Stimulated activated CD8-positive, alpha-beta memory T cell treated with anti-CD3 and anti-CD28 coated beads, Interleukin-15, amount 100 ng/mL, for 48 hours (primary cell): Measurements from ENCODE around the gene RHOC.

Experiments used
- DNase-seq, 2 donors: peaks; one replicate each; pipeline ENCODE4 v3.0.0-alpha.2; 2020; ENCODE audit warnings: low read depth in 2 of 2

RHOC gene

DNA sequence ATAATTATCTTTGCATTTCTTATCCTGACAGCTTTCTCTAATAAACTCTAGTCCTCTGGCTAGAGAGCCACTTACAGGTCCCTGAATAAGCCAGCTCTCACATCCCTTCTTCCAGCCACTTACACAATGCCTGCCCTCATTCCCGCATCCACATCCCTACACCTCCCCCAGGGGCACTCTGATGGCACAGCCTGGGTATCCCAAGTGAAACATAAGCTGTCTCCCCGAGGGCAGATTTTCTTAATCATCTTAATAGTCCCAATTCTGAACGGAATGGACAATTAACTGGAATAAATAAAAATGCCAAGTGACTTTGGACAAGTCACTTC, 4.9 kb downstream of the RHOC start:
- no peak for DNase-seq

DNA sequence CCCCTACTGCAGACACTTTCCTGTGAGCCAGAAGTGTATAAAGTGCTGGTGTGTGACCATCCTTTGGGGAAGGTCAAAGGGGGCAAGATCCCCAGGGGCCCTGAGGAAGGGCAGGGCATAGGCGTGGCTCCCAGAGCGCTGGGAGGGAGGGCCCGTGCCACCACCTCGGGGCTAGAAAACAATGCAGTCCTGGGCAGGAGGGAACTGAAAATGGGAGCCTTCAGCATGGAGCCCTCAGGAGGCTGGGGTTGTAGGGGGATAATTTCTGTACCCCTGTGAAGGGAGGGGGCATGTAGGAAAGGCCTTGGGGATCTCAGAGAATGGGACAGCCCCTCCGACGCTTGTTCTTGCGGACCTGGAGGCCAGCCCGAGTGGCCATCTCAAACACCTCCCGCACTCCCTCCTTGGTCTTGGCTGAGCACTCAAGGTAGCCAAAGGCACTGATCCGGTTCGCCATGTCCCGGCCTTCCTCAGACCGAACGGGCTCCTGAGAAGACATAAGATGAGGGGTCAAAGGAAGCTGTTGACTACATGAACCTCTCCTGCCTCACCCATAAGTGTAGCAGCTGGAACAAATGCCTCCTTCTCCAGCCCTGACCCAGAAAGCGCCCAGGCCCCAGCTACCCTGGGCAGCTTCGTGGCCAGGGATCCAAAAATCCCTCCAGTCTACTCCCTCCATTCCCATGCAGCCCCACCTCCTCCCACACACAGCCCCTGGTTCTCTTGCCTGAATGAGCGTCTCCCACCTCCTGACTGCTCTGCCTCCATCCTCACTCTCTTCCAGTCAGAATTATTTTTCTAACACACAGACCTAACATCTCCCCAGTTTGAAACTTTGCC, 5.5 kb downstream of the RHOC start:
- no peak for DNase-seq

DNA sequence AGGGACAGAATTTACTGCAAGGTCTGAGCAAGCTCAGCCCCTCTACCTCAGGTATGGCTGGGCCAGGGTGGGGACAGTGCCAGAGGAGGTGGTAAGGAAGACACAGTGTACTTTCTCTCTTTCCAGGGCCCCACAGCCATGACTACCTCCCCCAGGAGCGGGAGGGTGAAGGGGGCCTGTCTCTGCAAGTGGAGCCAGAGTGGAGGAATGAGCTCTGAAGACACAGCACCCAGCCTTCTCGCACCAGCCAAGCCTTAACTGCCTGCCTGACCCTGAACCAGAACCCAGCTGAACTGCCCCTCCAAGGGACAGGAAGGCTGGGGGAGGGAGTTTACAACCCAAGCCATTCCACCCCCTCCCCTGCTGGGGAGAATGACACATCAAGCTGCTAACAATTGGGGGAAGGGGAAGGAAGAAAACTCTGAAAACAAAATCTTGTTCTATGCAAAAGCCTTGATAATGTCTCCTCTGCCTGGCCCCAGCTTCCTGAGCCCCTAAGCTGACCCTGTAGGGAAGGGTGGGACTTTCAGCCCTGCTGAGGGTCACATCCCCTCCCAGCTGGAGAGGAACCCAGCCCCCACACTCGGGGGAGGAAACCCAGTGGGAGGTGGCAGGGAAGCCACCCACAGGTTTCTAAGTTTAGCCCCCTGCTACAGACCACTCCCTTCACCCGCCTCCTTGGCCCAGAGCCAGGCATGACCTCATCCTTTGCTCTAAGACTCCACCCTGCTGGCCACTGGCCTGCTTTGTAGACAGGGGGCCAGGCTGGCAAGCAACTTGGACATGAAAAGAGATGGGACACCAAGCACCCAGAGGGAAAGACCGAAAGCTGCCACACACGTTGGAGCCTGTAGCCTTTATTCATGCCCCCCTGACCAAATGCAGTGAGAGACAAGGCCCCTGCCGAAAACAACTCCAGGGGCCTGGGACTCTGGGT, 6.4 kb downstream of the RHOC start:
- DNase-seq, result peak; percentile 57 to 60

DNA sequence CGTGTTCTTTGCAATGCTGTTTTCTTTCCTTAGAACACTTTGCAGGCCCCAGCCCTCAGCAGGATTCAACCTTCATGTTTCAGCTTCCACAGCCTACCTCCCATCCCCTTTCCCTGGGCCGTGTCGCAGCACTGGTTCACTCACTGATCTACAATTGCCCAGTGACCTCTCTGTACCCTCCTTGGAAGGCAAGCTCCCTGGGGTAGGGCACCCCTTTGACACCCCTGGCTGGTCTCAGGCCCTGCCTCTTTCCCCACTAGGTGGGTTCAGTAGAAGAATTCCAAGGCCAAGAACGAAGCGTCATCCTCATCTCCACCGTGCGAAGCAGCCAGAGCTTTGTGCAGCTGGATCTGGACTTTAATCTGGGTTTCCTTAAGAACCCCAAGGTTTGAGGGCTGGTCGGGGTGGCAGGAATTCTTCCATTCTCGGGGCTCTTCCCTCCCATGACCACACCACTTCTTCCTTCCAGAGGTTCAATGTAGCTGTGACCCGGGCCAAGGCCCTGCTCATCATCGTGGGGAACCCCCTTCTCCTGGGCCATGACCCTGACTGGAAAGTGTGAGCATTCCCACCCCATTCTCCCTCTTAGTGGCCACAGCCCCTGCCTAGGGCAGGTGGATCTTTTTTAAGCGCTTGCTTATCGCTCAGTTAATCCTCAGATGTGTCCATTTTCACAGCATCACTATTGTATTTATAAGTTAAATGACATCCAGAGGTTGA, 7.3 kb downstream of the RHOC start:
- DNase-seq, result no peak

DNA sequence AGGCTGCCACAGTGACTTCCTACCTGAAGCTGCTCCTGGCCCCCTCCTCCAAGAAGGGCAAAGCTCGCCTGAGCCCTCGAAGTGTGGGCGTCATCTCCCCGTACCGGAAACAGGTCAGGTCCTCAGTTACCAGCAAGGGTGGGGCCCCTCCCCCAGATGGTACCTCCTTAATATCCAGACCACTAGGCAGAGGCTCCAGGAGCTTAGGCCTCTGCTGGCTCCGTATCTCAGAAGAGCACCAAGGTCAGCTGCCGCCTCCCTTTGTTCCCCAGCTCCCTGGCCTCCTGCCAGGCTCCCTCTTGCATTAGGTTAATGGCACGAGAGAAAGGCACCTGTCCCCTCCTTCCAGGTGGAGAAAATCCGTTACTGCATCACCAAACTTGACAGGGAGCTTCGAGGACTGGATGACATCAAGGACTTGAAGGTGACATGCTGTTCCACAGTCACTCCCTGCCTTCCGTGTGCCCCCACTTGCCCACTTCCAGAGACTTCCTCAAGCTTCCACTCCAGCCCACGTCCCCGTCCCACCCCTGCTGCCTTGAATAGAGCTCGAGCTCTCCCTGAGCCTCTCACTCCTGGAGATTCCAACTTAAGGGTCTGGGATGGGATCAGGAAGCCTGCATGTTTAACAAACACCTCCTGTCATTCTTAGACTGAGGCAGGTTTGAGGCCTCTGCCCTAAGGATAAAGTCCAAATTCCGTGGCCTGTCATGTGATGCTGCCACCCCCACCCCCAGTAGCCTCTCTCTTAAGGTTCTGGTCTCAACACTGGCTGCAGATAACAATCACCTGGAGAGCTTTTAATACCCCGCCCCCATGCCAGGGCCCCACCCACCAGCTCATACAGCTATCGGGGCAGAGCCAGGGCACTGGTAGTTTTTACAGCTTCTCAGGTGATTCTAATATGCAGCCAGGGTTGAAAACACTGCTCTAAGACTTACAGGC, 8.3 kb downstream of the RHOC start:
- no peak for DNase-seq

DNA sequence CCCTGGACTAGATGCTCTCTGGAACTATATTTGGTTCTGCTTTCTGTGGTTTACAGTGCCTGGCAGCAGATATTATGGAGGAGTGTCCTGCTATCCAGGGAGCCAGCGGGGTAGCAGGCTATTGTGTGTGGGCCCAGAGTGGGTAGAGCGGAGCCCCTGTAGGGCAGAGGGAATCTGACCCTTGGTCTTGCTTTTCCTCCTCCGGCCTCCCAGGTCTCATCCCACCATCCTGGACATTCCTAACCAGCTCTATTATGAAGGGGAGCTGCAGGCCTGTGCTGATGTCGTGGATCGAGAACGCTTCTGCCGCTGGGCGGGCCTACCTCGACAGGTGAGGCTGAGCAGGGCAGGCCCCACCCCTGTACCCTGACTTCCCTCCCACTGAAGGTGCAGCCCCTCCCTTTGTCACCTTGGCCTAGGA, 9.1 kb downstream of the RHOC start:
- DNase-seq, result no peak

DNA sequence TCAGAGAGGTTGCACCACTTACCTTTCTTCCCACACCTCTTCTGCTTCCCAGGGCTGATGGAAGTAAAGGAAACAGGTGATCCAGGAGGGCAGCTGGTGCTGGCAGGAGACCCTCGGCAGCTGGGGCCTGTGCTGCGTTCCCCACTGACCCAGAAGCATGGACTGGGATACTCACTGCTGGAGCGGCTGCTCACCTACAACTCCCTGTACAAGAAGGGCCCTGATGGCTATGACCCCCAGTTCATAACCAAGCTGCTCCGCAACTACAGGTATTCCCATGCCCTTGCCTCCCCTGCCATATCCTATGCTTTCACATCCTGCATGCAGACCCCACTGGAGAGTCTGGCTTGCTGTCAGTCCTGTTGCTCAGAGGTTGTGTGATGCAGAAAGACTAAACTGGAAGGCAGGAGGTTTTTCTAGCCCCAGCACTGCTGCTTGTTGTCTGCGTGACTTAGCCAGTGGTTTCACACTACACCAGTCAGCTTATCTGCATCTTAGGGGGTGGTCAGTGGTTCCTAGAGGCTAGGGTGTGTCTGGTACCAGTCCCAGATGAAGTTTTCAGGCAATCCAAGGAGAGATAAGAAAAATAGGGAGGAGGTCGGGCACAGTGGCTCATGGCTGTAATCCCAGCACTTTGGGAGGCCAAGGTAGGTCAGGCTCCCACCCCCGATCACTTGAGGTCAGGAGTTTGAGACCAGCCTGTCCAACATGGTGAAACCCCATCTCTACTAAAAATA, 10.2 kb downstream of the RHOC start:
- DNase-seq, result no peak

DNA sequence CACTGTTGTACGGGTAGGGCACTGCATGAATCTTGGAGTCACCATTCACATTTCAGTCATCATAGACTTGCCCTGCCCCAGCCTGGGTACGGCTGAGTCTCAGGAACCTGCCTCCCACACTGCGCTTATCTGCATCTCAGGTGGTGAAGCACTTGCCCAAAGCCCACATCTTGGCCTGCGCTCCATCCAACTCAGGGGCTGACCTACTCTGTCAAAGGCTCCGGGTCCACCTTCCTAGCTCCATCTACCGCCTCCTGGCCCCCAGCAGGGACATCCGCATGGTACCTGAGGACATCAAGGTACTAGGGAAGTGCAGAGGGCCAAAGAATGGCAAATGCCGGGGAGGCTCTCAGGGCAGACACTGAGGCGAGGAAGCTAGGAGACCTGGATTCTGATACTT, 11.7 kb downstream of the RHOC start:
- no peak for DNase-seq

DNA sequence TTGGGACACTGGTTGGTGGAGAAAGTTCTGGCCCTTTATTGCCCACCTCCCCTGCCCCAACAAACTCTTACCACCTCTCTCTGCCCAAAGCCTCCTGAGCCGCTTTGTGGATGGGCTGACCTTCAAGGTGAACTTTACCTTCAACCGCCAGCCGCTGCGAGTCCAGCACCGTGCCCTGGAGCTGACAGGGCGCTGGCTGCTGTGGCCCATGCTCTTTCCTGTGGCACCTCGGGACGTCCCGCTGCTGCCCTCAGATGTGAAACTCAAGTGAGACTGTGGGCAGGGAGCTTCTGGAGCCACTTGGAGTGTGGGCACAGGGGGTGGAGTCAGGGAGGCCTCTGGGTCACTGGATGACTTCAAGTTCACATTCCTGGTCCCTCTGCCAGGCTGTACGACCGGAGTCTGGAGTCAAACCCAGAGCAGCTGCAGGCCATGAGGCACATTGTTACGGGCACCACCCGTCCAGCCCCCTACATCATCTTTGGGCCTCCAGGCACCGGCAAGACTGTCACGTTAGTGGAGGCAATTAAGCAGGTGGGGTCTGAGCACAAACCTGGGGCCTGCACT, 12.5 kb downstream of the RHOC start:
- no peak for DNase-seq

DNA sequence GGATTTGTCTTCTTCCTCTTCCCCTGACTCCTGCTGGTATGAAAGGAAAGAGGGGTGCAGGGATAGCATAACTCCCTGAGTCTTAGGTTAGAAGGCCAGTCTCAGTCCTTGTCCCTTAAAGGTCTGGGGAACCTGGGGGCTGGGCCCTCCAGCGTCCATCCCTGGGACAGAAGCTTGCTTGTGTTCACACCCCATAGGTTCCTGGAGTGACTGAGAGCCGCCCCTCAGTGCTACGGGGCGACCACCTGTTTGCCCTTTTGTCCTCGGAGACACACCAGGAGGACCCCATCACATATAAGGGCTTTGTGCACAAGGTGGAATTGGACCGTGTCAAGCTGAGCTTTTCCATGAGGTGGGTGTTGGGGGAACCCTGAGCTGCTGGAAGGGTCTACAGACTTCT, 13.1 kb downstream of the RHOC start:
- no peak for DNase-seq

DNA sequence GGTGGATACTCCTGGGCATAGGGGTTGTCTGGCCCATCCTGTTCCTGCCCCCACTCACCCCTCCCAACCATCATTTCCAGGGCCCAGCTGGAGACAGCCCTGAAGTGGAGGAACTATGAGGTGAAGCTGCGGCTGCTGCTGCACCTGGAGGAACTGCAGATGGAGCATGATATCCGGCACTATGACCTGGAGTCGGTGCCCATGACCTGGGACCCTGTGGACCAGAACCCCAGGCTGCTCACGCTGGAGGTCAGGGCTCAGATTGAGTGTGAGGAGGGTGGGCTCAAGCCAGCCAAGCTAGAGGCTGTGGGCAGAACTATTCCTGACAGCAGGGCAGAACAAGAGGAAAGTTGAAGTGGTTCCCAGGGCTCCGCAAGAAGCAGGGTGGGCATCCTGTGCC, 14.2 kb downstream of the RHOC start:
- DNase-seq, result no peak

DNA sequence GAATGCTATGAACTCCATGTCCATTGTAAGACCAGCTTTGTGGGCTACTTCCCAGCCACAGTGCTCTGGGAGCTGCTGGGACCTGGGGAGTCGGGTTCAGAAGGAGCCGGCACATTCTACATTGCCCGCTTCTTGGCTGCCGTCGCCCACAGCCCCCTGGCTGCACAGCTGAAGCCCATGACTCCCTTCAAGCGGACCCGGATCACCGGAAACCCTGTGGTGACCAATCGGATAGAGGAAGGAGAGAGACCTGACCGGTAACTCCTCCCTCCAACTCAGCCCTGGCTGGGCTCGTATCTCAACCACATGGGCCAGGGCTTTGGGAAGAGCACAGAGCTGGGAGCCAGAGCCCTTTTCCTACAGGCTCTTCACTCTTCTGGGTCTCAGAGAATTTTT, 17.1 kb downstream of the RHOC start:
- no peak for DNase-seq

DNA sequence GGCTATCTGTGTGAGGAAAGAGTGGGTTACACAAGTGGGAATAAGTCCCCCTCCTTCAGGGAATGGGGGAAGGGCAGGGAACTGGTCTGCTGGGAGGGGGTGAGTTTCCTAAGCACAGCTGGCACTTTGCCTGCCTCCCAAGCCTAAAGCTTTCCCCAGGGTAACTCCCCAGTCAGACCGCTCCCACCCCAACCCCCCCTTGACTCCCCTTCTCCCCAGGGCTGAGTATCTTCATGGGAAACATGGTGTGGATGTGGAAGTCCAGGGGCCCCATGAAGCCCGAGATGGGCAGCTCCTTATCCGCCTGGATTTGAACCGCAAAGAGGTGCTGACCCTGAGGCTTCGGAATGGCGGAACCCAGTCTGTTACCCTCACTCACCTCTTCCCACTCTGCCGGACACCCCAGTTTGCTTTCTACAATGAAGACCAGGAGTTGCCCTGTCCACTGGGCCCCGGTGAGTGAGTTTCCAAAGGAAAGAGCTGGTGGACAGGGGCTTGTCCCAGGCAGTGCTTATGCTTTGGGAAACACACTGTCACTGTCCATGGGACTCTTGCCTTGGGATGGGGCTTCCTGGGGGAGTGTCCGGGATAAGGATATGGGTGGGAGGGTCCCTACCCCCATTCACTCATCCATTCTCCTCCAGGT, 17.6 kb downstream of the RHOC start:
- DNase-seq, result no peak

DNA sequence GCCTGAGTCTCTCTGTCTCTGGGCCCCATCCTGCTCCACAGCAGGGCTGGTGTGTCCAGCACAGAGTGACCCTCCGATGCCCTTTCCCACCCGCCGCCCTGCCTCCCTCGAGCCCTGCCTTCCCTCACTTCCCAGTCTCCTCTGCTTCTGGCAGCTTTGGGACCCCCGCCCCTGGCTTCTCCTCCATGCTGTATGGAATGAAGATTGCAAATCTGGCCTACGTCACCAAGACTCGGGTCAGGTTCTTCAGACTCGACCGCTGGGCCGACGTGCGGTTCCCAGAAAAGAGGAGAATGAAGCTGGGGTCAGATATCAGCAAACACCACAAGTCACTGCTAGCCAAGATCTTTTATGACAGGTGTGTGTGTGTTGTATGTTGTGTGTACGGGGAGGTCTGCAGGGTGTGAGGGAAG, 18.1 kb downstream of the RHOC start:
- no peak for DNase-seq

DNA sequence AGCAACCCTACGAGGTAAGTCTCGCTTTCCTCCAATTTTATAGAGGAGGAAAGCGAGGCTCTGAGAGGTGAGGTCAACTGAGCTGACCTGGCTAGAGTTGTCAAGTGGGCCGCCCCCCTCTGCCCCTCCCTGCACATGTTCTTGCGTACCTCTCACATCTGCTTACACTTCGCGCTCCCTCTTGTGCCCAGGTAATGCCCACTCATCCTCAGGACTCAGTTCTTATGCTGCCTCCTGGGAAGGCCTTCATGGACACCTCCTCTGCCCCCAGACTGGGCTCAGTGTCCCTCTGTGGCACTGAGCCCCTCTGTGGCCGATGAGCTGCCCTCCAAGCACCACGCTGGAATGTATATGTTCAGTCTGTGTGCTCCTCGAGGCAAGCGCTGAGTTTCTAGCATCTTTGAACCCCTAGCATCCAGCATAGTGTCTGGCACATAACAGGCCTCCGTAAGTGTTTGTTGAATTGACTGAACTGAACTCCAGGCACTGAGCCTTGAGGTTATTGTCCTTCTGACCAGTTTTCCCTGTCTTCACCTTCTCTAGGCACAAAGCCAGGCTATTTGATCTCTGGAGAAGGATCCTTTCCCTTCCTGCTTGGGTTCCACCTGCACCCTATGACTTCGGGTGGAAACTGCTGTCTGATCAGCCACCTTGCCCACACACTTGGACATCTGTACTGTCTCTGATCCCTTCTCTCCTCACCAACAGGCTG, 19.0 kb downstream of the RHOC start:
- DNase-seq, result no peak

DNA sequence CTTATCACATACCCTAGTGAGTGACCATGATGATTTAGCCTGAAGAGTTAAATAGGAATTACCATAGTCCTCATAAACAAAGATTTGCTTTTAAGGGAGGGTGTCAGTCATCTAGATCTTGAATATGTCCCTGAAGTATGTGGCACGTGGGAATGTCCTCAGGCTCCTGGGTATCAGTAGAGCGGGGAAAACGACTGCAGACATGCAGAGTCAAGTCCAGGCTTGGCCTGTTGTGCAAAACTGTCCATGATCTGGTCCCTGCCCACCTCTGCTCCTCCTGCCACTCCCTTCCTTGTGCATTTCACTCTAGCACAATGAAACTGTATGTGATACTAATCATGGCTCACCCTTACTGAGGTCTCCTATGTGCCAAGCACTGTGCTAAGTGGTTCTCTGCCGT, 19.6 kb downstream of the RHOC start:
- no peak for DNase-seq

DNA sequence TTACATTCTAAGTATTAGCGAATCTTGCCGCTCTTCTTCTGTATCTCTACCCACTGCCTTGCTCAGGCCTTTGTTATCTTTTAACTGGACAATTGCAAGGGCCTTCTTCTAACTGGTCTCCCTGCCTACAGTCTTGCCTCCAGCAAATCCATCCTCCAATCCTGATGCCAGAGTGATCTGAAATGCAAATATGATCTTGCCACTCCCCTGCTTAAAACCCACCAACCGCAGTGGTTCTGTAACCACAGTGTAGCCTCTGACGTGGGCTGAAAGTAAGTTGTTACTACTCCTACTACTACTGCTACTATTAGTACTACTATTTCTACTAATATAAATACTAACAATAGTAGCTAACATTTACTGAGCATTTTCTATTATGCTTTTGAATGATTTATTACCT, 20.1 kb downstream of the RHOC start:
- no peak for DNase-seq

DNA sequence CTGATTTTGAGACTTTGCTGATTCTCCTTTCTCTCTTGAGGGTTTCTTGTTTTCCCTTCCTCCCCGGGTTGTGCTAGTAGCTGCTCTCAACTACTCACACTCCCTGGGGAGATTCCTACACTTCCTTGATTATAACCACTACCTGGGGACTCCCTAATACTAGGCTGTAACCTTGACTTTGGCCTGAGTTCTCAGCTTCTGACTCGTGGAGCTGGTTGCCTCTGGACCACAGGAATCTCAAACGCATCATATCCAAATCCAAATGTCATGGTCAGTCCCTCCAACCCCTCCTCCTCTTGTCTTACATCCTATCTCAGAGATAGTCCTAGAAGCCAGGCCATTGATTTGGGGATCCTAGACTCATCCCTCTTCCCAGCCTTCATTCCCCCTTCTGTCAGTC, 20.5 kb downstream of the RHOC start:
- DNase-seq, result no peak

DNA sequence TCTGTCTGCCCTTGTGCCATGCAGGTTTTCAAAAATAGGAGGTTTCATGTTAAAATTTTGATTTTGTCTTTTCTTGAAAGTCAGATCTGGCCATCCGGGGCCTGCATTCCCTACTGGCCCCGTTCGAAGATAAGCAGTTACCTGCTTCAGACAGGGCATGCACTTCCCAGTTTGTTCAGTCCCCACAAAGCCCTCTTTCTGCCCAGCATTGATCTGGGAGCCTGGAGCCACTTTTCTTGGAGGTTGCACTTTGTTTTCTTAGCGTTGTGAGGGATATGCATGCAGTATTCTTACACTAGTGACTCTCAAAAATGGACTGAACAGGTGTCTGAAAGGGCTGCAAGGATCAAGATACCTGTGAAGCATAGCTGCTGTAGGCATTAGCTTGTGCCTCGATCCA, 21.0 kb downstream of the RHOC start:
- DNase-seq, result no peak
